Neural cell (in vitro differentiated cells): ENCODE measurements around the gene PCDHA1.
"Not testable (repeated sequence)": the region's sequence is repeated elsewhere in the genome, so short reads cannot be mapped to it uniquely, and the experiment has no call there.

ENCODE experiments used
- RAD21 ChIP-seq: fragments of 450-650 bp; conservative IDR thresholded peaks from 2 replicates; pipeline ENCODE4 v1.6.1; 2014; ENCODE audit warnings: antibody characterized with exemption, mild to moderate bottlenecking, moderate library complexity
- TAF1 ChIP-seq: IDR thresholded peaks from 2 replicates; pipeline ENCODE4 v1.6.1; 2012; ENCODE audit warnings: low read depth
- TF ChIP-seq, protein P1 (sequence below): IDR thresholded peaks from 2 replicates; pipeline ENCODE4 v1.6.1; 2012; ENCODE audit warnings: borderline replicate concordance
- TF ChIP-seq, protein P2 (sequence below): fragments of 450-650 bp; IDR thresholded peaks from 2 replicates; pipeline ENCODE4 v1.5.1; 2014; ENCODE audit warnings: antibody characterized with exemption, mild to moderate bottlenecking, moderate library complexity; ENCODE audit not compliant: poor library complexity, severe bottlenecking

DNA sequence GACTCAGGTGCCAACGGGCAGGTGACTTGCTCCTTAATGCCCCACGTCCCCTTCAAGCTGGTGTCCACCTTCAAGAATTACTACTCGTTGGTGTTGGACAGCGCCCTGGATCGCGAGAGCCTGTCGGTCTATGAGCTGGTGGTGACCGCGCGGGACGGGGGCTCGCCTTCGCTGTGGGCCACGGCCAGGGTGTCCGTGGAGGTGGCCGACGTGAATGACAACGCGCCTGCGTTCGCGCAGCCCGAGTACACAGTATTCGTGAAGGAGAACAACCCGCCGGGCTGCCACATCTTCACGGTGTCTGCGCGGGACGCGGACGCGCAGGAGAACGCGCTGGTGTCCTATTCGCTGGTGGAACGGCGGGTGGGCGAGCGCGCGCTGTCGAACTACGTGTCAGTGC, 1.5 kb downstream of the PCDHA1 start:
- not testable (repeated sequence) for TF ChIP-seq TAF1, RAD21
- TF ChIP-seq, protein P1, sequence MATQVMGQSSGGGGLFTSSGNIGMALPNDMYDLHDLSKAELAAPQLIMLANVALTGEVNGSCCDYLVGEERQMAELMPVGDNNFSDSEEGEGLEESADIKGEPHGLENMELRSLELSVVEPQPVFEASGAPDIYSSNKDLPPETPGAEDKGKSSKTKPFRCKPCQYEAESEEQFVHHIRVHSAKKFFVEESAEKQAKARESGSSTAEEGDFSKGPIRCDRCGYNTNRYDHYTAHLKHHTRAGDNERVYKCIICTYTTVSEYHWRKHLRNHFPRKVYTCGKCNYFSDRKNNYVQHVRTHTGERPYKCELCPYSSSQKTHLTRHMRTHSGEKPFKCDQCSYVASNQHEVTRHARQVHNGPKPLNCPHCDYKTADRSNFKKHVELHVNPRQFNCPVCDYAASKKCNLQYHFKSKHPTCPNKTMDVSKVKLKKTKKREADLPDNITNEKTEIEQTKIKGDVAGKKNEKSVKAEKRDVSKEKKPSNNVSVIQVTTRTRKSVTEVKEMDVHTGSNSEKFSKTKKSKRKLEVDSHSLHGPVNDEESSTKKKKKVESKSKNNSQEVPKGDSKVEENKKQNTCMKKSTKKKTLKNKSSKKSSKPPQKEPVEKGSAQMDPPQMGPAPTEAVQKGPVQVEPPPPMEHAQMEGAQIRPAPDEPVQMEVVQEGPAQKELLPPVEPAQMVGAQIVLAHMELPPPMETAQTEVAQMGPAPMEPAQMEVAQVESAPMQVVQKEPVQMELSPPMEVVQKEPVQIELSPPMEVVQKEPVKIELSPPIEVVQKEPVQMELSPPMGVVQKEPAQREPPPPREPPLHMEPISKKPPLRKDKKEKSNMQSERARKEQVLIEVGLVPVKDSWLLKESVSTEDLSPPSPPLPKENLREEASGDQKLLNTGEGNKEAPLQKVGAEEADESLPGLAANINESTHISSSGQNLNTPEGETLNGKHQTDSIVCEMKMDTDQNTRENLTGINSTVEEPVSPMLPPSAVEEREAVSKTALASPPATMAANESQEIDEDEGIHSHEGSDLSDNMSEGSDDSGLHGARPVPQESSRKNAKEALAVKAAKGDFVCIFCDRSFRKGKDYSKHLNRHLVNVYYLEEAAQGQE: not testable (repeated sequence)
- TF ChIP-seq, protein P2, sequence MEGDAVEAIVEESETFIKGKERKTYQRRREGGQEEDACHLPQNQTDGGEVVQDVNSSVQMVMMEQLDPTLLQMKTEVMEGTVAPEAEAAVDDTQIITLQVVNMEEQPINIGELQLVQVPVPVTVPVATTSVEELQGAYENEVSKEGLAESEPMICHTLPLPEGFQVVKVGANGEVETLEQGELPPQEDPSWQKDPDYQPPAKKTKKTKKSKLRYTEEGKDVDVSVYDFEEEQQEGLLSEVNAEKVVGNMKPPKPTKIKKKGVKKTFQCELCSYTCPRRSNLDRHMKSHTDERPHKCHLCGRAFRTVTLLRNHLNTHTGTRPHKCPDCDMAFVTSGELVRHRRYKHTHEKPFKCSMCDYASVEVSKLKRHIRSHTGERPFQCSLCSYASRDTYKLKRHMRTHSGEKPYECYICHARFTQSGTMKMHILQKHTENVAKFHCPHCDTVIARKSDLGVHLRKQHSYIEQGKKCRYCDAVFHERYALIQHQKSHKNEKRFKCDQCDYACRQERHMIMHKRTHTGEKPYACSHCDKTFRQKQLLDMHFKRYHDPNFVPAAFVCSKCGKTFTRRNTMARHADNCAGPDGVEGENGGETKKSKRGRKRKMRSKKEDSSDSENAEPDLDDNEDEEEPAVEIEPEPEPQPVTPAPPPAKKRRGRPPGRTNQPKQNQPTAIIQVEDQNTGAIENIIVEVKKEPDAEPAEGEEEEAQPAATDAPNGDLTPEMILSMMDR: not testable (repeated sequence)
